K562 (cell line): ENCODE results near the gene RALGPS1. TPM values are rescaled to one million over a fixed set of nuclear protein-coding genes. Genes with fewer than 3 reads are reported as not detected.

Source experiments
- CBX1 ChIP-seq: sonication (generic); IDR thresholded peaks from 2 replicates; pipeline ENCODE4 v1.6.1; 2016; ENCODE audit warnings: antibody characterized with exemption, low read depth, mild to moderate bottlenecking
- CEBPB ChIP-seq: fragments of 450-650 bp; IDR thresholded peaks from 2 replicates; pipeline ENCODE4 v1.6.1; 2016; ENCODE audit warnings: missing genetic modification characterization, missing compliant biosample characterization
- CEBPG ChIP-seq, 3 experiments: fragments of 200-800 bp in 1 of 3; sonication (Bioruptor generic) in 1 of 3; sonication (generic) in 1 of 3; formaldehyde crosslinking in 1 of 3; IDR thresholded peaks in 2 of 3; conservative IDR thresholded peaks in 1 of 3; 2 replicates each; pipeline versions ENCODE4 v1.6.1 to v1.8.0; 2016 to 2022; ENCODE audit warnings: missing compliant biosample characterization in 2 of 3, missing genetic modification characterization in 2 of 3, mild to moderate bottlenecking in 1 of 3, missing genetic modification reagents in 1 of 3
- ELF1 ChIP-seq: fragments of 200-800 bp; sonication (Bioruptor generic); IDR thresholded peaks from 2 replicates; pipeline ENCODE4 v1.6.1; 2016; ENCODE audit warnings: missing genetic modification characterization, missing compliant biosample characterization
- EWSR1 ChIP-seq: fragments of 450-650 bp; IDR thresholded peaks from 2 replicates; pipeline ENCODE4 v1.6.1; 2018; ENCODE audit warnings: borderline replicate concordance, mild to moderate bottlenecking, low read depth, moderate library complexity; ENCODE audit not compliant: partially characterized antibody
- FOXP1 ChIP-seq: sonication (generic); formaldehyde crosslinking; IDR thresholded peaks from 2 replicates; pipeline ENCODE4 v1.8.0; 2022; ENCODE audit warnings: mild to moderate bottlenecking, missing genetic modification reagents
- GABPB1 ChIP-seq: sonication (generic); formaldehyde crosslinking; IDR thresholded peaks from 2 replicates; pipeline ENCODE4 v1.8.0; 2022; ENCODE audit warnings: mild to moderate bottlenecking, missing genetic modification reagents
- HNRNPLL ChIP-seq: fragments of 200-400 bp; formaldehyde crosslinking; IDR thresholded peaks from 2 replicates; pipeline ENCODE4 v1.6.1; 2017; ENCODE audit warnings: low read length, low read depth, mild to moderate bottlenecking; ENCODE audit not compliant: poor library complexity, severe bottlenecking
- MAFK ChIP-seq: IDR thresholded peaks from 2 replicates; pipeline ENCODE4 v1.6.1; 2011; ENCODE audit warnings: low read length, improper control_type of control experiment
- MTA3 ChIP-seq: fragments of 450-650 bp; formaldehyde crosslinking; IDR thresholded peaks from 2 replicates; pipeline ENCODE4 v1.6.1; 2017; ENCODE audit warnings: mild to moderate bottlenecking, borderline replicate concordance
- NFATC3 ChIP-seq: fragments of 450-650 bp; IDR thresholded peaks from 2 replicates; pipeline ENCODE4 v1.6.1; 2017; ENCODE audit warnings: mild to moderate bottlenecking
- NFIC ChIP-seq: fragments of 450-650 bp; IDR thresholded peaks from 2 replicates; pipeline ENCODE4 v1.6.1; 2017; ENCODE audit warnings: mild to moderate bottlenecking, inconsistent platforms
- SRSF3 ChIP-seq: fragments of 200-400 bp; formaldehyde crosslinking; IDR thresholded peaks from 2 replicates; pipeline ENCODE4 v1.6.1; 2016; ENCODE audit warnings: mild to moderate bottlenecking, low read length, moderate library complexity; ENCODE audit not compliant: insufficient read depth
- TEAD2 ChIP-seq: fragments of 450-650 bp; IDR thresholded peaks from 2 replicates; pipeline ENCODE4 v1.6.1; 2016; ENCODE audit warnings: missing genetic modification characterization, control low read depth, missing compliant biosample characterization
- ZBTB8A ChIP-seq: fragments of 450-650 bp; IDR thresholded peaks from 2 replicates; pipeline ENCODE4 v1.6.1; 2018; ENCODE audit warnings: mild to moderate bottlenecking, moderate library complexity; ENCODE audit not compliant: partially characterized antibody
- ZNF121 ChIP-seq: sonication (generic); formaldehyde crosslinking; conservative IDR thresholded peaks from 2 replicates; pipeline ENCODE4 v1.8.0; 2022; ENCODE audit warnings: missing genetic modification reagents
- ZNF384 ChIP-seq: IDR thresholded peaks from 2 replicates; pipeline ENCODE4 v1.6.1; 2012; ENCODE audit warnings: low read depth, low read length, improper control_type of control experiment
- ZNF41 ChIP-seq: fragments of 250-450 bp; sonication (Bioruptor Pico); conservative IDR thresholded peaks from 2 replicates; pipeline ENCODE4 v1.4.0; 2020; ENCODE audit warnings: mild to moderate bottlenecking
- ZNF589 ChIP-seq: fragments of 200-800 bp; sonication (Bioruptor generic); IDR thresholded peaks from 2 replicates; pipeline ENCODE4 v1.6.1; 2016; ENCODE audit warnings: low read depth, missing genetic modification characterization, missing compliant biosample characterization
- polyA plus RNA-seq, 8 experiments: library from polyadenylated mRNA; depleted of rRNA in 4 of 8; stranded (reverse) in 5 of 8; unstranded in 3 of 8; fragments of >200 nt; fragmentation: Nextera tagmentation in 2 of 8; fragmentation: Illumina TruSeq in 1 of 8; extraction: Ambion mirVana in 2 of 8; extraction: Trizol in 1 of 8; gene quantifications; 2 replicates each; pipeline versions ENCODE4 v1.2.1 to v1.2.3, GENCODE V29; 2011 to 2014; ENCODE audit warnings: inconsistent platforms in 1 of 8, missing spikeins in 1 of 8
- total RNA-seq, 7 experiments: library from RNA; depleted of rRNA in 6 of 7; stranded (reverse); fragments of >200 nt in 6 of 7; fragmentation: Illumina TruSeq in 2 of 7; extraction: Trizol in 2 of 7; gene quantifications; 2 replicates each; pipeline versions ENCODE4 v1.2.1 to v1.2.3, GENCODE V29; 2011 to 2021; ENCODE audit warnings: low replicate concordance in 1 of 7
- TF ChIP-seq, protein P1 (sequence below): fragments of 450-650 bp; formaldehyde crosslinking; IDR thresholded peaks from 2 replicates; pipeline ENCODE4 v1.4.0; 2022; ENCODE audit warnings: mild to moderate bottlenecking, moderate library complexity
- TF ChIP-seq, protein P2 (sequence below): conservative IDR thresholded peaks from 2 replicates; pipeline ENCODE4 v1.6.1; 2011; ENCODE audit warnings: low read depth, mild to moderate bottlenecking, low read length; ENCODE audit not compliant: control insufficient read depth
- TF ChIP-seq, protein P3 (sequence below): fragments of 150-350 bp; IDR thresholded peaks from 2 replicates; pipeline ENCODE4 v1.6.1; 2014; ENCODE audit warnings: low read depth, mild to moderate bottlenecking, low read length, borderline replicate concordance

RALGPS1 gene
- total and polyA plus RNA-seq, 9 of the 15 experiments (the other 6 are each of a cell fraction or from before 2014, with no cell fraction given) = 0.04 to 2.6 (median 1.5) TPM

DNA sequence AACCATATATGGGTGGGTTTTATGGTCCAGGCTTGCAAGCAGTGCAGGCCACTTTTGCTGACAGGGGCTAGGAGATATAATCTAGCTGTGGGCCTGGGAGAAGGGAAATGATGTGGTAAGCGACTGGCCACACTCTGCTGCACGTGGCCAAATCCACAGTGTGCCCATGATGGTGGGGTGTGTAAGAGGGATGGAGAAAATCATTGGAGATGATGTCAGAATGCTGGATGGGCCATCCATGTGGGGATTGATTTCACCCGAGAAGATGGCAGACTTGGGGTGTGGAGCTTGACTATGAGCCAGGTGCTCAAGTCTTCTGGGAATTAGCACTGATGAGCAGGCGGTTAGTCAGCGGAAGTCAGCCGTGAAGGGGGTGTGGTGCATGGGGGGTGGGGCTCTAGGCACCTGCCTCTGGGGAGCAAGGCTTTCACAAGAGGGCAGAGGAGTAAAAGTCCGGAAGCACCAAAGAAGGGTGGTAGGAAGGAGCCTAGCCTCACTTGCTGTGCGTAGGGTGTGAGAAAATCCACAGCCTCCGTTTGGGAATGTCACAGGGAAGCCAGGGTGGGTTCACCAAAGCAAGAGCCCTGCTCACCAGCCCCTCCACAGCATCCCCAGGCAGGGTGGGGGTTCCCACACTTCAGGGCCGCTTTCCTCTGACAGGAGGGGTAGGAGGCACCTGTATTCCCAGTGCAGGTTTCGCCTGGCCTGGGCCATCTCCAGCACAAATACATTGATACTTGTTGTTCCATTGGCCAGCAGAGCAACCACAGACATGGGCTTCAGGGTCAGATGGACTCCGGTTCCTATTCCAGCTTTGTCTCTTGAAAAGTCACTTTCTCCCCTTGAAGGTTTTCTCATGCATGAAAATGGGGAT, 252.3 kb downstream of the RALGPS1 start (continued):
- TF ChIP-seq ELF1 (0 out of 2 replicates have a peak, but pooled peaks have one; percentile 39), ZNF121 (CRISPR knock-in tag) (no peak), MAFK (no peak), ZNF41 (no peak), NFATC3 (no peak), SRSF3 (no peak), MTA3 (0 out of 2 replicates have a peak, but pooled peaks have one; percentile 24), ZBTB8A (no peak), TEAD2 (tag) (no peak), ZNF384 (no peak), CEBPB (tag) (peak; percentile 36; the same call in 1 of the 2 replicates), GABPB1 (CRISPR knock-in tag) (0 out of 2 replicates have a peak, but pooled peaks have one; percentile 40), CBX1 (no peak), NFIC (peak; percentile 55), HNRNPLL (no peak), FOXP1 (CRISPR knock-in tag) (no peak), EWSR1 (no peak), ZNF589 (CRISPR knock-in tag) (no peak), CEBPG (CRISPR knock-in tag; IDR thresholded peaks at IDR 0.05) (no peak), CEBPG (tag; conservative IDR thresholded peaks at IDR 0.05 in 1 of 2, IDR thresholded peaks at IDR 0.05 in 1 of 2) (no peak)
- TF ChIP-seq, protein P1, sequence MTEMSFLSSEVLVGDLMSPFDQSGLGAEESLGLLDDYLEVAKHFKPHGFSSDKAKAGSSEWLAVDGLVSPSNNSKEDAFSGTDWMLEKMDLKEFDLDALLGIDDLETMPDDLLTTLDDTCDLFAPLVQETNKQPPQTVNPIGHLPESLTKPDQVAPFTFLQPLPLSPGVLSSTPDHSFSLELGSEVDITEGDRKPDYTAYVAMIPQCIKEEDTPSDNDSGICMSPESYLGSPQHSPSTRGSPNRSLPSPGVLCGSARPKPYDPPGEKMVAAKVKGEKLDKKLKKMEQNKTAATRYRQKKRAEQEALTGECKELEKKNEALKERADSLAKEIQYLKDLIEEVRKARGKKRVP (CRISPR knock-in tag) = no peak
- TF ChIP-seq, protein P2, sequence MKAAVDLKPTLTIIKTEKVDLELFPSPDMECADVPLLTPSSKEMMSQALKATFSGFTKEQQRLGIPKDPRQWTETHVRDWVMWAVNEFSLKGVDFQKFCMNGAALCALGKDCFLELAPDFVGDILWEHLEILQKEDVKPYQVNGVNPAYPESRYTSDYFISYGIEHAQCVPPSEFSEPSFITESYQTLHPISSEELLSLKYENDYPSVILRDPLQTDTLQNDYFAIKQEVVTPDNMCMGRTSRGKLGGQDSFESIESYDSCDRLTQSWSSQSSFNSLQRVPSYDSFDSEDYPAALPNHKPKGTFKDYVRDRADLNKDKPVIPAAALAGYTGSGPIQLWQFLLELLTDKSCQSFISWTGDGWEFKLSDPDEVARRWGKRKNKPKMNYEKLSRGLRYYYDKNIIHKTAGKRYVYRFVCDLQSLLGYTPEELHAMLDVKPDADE = no peak
- TF ChIP-seq, protein P3, sequence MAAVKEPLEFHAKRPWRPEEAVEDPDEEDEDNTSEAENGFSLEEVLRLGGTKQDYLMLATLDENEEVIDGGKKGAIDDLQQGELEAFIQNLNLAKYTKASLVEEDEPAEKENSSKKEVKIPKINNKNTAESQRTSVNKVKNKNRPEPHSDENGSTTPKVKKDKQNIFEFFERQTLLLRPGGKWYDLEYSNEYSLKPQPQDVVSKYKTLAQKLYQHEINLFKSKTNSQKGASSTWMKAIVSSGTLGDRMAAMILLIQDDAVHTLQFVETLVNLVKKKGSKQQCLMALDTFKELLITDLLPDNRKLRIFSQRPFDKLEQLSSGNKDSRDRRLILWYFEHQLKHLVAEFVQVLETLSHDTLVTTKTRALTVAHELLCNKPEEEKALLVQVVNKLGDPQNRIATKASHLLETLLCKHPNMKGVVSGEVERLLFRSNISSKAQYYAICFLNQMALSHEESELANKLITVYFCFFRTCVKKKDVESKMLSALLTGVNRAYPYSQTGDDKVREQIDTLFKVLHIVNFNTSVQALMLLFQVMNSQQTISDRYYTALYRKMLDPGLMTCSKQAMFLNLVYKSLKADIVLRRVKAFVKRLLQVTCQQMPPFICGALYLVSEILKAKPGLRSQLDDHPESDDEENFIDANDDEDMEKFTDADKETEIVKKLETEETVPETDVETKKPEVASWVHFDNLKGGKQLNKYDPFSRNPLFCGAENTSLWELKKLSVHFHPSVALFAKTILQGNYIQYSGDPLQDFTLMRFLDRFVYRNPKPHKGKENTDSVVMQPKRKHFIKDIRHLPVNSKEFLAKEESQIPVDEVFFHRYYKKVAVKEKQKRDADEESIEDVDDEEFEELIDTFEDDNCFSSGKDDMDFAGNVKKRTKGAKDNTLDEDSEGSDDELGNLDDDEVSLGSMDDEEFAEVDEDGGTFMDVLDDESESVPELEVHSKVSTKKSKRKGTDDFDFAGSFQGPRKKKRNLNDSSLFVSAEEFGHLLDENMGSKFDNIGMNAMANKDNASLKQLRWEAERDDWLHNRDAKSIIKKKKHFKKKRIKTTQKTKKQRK = no peak
